NCI-H2107 treated with DMSO at 0.1 percent for 48 hours (cell line): ENCODE measurements around the gene ATXN7L2.

Experiments
- DNase-seq: peaks from one replicate; lab custom pipeline; 2025; ENCODE audit not compliant: unreplicated experiment; lab: John Stamatoyannopoulos, UW

ATXN7L2 gene

GRCh38 chr1:109521002-109521951 lies 37.6 kb downstream of the ATXN7L2 start:
- no peak for DNase-seq

GRCh38 chr1:109522026-109522425 lies 38.3 kb downstream of the ATXN7L2 start:
- no peak for DNase-seq

GRCh38 chr1:109523706-109524105 lies 40.0 kb downstream of the ATXN7L2 start:
- DNase-seq = no peak

- no peak for DNase-seq
Measured at GRCh38 chr1:109527098-109527811, 43.5 kb downstream of the ATXN7L2 start.

- DNase-seq = no peak
Measured at GRCh38 chr1:109527846-109528695, 44.4 kb downstream of the ATXN7L2 start.

GRCh38 chr1:109528712-109529111 lies 45.0 kb downstream of the ATXN7L2 start:
- DNase-seq = no peak

- DNase-seq = peak; percentile 57
Measured at GRCh38 chr1:109529881-109530456, 46.3 kb downstream of the ATXN7L2 start.

GRCh38 chr1:109530457-109531087 lies 46.9 kb downstream of the ATXN7L2 start:
- DNase-seq = peak; percentile 60

GRCh38 chr1:109531380-109531779 lies 47.7 kb downstream of the ATXN7L2 start:
- no peak for DNase-seq

GRCh38 chr1:109531826-109532364 lies 48.2 kb downstream of the ATXN7L2 start:
- DNase-seq = no peak

- DNase-seq = peak; percentile 66
Measured at GRCh38 chr1:109532365-109533136, 48.8 kb downstream of the ATXN7L2 start.

GRCh38 chr1:109534307-109534858 lies 50.7 kb downstream of the ATXN7L2 start:
- DNase-seq = no peak

- DNase-seq = no peak
Measured at GRCh38 chr1:109535481-109535880, 51.8 kb downstream of the ATXN7L2 start.

GRCh38 chr1:109535971-109536491 lies 52.3 kb downstream of the ATXN7L2 start:
- DNase-seq = peak; percentile 79

GRCh38 chr1:109537450-109538178 lies 53.9 kb downstream of the ATXN7L2 start:
- DNase-seq = no peak

- DNase-seq = no peak
Measured at GRCh38 chr1:109538827-109539555, 55.3 kb downstream of the ATXN7L2 start.

GRCh38 chr1:109539676-109540075 lies 56.0 kb downstream of the ATXN7L2 start, which contains the start of gene GPR61:
GPR61 (plus strand) TSS chr1:109539872; CDS start chr1:109543023, 3,151 bp downstream.
- no peak for DNase-seq
